GM19023 (cell line): Measurements from ENCODE around the gene RINL.

Source experiments
- ATAC-seq: cut with Tn5 transposase; IDR thresholded peaks from one replicate; pipeline ENCODE4 v1.9.1; 2021; ENCODE audit warnings: mild to moderate bottlenecking, moderate library complexity; ENCODE audit not compliant: unreplicated experiment

The RINL gene

DNA sequence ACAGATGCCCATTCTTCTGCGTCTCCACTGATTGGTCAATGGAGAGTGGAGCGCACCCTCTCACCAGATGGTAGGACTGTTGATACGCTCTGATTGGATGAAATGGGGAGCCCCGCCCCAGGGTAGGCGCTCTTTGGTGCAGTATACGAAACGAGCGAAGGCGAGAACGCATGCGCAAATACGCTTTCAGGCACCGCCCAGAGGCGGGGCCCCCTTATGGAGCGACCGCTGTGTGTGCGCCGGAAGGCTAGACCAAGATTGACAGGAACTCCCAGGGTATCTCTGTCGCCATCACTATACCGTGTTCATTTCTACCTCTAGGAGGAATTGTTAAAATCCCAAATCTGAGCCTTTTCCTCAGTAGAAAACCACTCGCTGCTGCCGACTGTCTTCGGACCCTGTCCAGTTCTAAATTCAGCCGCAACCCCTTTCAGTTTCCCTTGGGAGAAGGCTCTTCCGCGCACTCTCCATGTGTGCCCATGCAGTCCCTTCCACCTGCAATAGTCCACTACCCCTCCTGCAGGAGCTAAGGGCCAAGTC is 27.6 kb downstream of the RINL start:
- ATAC-seq, result peak; percentile 66

DNA sequence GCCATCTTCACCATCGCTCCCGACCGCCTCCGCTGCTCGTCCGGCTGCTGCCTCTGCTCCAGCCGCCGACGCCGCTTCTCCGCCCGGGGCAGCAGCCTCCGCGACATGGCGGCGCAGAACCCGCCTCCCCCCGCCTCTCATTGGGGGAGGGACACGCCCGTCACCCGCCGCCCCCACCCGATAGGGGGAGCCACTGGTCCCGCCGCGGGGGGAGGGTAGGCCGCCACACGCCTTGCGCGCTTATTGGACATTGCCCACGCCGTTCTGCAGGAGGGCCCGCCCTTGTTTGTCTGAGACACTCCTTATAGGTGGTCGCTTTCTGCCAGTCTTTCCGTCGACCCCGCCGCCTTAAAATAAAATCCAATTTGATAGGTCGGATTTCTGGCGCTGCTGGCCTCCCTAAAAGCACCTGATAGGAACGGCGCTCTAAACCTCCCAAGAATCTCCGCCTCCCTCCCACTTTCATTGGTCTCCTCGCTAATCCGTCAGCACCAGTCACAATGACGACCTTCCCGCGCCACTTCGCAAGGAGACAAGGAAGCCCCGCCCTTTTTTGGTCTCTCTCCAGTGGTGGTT is 28.1 kb downstream of the RINL start, which contains the start of gene HNRNPL:
TSS of gene HNRNPL (minus strand) at position 127 of the 576 bp plus-strand sequence. CDS start at position 107, 20 bp downstream.
- peak; percentile 61 for ATAC-seq

DNA sequence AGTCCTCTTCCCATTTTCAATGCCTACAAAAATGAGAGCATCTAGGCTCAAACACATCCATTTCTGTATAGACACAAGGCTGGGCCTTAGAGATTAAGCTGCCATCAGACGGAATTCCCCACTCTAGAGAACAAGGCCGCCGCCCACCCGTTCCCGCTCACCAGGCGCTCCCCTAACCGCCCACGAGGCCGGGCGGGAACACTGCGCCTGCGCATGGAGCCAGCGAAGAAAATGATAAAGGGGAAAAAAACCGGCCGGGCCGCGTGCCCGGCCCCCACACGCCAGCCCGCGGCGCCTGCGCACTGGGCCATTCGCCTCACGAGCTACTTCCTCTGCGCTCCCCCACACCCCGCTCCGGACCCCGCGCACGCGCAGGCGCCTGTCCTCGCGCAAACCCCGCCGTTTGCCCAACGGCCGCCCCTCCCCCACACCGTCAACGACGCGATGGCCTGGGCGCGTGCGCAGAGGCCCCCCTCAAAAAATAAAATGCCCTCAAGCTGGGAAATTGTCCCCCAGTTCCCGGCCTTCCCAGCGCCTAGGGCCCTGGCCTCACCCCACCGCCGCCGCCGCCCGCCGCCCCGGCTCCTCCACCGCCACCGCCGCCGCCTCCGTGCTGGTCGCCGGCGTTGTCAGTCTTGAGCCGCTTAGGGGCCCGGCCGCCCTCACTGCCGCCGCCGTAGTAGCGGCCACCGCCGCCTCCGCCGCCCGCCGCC is 28.8 kb downstream of the RINL start:
- peak; percentile 24 for ATAC-seq

DNA sequence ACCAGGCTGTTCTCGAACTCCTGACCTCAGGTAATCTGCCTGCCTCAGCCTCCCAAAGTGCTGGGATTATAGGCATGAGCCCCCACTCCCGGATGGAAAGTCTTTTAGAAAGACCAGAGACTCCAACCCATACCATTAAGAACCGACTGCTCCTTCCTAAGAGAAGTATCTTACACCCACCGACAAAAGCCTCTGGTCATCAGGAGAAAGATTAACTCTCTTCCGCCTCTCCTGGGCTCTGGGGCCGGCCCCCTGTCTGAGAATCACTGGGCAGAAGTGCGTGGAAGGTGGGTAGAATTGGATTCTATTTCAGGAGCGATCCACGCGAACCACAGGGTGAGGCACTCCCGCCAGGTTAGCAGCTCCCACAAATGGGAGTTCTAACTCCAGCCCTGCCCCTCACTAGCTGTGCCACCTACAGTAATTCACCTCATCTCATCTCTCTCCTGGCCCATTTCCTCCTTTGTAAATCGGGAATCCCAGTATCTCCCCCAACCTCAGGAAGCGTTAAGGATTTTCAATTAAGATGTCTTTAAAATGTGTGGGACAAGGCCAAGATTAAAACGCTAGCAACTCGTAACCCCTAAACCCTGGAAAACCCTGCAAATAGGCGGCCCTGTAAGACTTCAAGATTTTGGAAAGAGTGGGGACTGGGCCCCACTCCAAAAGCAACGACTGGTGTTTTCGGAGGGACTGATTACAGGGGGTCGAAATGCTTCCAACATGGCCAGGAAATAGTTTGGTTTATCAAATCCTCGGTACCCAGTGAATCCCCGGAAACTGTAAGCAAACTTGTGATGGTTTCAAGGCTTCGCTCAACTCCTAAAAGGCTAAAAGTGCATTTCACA is 29.6 kb downstream of the RINL start:
- no peak for ATAC-seq

DNA sequence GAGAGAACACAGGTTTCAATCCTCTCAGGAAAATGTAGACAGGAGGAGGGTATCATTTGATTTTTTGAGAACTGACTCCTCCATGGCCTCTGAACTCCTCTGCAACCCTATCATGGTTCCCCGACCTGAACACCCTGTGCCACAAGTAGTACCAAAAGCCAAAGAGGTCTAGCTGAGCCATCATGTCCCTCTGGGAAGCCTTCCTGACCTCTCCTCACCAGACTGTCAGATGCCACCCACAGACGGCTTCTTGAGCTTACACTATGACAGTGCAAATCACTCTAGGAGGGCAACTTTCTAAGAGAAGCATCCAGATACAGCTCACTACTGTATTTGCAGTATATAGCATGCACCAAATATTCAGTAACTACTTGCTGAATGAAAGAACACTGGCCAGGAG is 32.0 kb downstream of the RINL start:
- no peak for ATAC-seq

DNA sequence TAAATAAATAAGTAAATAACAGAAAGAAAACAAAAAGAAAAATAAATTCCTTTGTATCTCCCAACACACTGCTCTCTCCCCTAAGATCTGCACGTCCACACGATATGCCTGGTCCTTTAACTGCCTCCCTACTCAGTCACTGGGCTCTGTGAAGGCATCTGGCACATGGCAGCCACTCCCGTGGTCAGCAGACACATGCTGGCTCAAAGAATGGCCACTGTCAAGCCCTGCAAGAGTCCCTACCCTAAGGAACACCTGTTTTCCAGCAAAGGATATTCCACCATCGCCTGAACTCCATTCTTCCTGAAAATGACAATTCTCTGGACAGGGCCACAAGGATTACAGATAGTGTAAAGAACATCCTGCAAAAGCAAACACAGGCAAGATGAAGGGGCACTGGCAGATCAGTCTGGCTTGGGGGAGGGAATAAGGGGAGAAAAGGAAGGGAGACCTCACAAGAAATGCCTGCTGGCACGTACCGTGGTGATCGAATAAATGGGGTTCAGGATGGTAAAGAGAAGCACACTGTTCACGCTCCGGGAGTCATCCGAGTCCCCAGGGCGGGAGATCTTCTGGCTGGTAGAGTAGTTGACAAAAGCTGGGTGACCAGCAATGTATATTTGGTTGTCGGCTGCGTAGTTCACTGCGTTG is 32.6 kb downstream of the RINL start:
- no peak for ATAC-seq

DNA sequence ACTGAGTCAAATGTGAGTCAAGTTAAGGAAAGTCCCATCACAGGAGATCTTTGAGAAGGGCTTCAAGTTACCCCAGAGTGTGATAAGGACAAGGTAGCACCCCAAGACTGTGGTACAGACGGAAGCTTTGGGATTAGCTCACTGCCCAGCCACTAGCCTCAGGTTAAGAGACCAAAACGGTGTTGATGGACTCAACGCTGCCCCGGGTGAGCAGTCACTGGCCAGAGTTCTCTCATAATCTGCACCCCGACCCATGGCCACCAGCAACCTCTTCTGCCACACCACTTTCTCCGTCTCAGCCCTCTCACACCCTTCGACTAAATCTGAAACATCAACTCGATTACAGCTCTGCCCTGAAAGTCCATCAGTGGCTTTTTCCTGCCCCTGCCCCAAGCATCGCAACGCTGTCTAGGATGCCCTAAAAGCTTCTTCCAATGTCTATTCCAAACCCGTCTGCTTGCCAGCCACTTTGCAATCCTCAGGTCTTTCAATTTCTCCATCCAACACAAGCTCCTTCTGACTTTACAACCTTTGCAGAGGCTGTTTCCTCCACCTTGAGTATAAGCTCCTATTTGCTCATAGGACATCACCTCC is 33.9 kb downstream of the RINL start:
- no peak for ATAC-seq

DNA sequence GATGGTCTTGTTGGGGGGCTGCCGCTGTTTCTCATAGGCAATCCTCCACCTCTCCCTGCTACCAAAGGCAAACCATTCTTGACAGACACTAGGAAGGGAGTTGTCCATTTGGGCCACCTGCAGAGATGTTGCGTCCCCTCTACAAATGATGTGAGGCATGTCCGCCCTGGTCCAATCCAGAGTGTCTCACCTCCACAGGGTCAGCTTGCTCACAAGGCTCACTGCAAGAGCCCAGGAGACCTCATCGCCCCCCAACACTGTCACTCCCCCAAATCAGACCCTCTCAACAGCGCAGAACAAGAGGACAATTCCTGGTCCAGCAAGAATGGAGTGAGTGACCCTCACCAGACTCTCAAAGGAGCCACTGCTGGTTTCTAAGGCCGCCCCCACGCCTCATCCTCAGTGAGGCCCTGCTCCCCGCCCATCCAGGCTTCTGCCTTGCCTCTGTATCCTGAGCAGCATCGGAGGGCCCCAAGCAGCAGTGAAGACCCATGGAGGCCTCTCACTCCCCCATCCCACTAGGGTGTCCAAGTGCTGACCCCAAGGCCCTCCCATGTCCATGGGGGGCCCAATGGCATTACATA is 34.8 kb downstream of the RINL start:
- ATAC-seq, result no peak

DNA sequence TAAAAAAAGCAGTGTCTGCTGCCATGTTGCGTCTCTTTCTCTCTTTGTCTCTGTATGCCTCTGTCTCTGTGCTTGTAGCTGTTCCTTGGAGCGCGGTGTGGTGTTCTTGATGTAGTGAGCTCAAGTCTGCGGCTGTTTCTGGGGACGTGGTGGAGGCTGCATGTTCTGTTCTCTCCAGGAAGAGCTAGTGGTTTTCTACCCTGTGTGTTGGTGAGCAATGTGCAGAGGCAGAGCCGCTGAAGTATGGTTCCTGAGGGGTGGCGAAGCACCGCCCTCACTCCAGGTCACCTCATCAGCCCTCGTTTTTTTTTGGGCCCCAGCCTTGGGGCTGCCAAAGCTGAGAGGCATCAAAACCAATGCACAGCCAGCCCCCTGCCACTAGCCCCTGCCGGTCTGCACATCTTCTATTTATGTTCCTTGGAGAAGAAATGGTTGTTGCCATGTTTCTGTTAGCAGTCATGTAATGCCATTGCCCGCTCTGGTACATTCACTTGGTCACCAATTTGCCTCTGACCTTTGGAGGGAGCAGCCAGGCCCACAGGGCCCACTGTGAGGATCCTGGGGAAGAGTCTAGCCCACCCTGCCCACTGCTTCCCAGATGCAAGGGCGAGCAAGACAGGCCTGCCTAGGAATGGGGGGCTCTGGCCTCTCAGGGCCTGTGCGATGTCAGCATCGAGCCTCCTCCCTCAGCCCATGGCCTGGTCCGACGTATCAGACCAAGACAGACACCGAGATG is 35.5 kb downstream of the RINL start:
- ATAC-seq, result no peak

DNA sequence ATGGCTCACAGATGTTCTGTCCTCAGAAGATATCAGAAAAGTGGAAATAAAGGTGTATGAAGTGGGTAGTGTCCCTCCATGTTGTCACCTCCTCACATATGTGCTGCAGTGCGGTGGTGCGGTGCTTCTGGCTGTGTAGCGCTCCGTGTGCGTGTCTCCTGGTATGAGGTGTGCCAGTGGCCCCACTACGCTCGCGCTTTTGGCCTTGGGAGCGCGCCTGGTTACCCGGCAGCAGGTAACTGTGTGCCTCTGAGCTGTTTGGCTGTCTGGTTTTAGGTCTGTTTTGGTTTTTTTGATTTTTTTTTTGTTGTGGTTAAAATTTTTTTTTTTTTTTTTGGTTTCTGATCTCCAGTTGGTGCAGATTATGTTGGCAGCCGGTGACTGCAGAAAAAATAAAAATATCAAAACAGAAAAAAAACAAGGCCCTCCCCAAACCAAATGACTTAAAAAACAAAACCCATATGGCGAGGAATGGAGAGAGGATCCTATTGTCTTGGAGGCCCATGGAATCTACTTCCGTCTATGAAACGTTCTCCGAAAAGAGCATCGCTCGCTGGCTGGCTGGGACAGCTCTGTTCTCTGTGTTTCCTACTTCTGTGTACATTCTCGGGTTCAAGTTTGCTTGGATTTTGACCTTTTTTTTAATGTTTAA is 36.2 kb downstream of the RINL start:
- no peak for ATAC-seq

DNA sequence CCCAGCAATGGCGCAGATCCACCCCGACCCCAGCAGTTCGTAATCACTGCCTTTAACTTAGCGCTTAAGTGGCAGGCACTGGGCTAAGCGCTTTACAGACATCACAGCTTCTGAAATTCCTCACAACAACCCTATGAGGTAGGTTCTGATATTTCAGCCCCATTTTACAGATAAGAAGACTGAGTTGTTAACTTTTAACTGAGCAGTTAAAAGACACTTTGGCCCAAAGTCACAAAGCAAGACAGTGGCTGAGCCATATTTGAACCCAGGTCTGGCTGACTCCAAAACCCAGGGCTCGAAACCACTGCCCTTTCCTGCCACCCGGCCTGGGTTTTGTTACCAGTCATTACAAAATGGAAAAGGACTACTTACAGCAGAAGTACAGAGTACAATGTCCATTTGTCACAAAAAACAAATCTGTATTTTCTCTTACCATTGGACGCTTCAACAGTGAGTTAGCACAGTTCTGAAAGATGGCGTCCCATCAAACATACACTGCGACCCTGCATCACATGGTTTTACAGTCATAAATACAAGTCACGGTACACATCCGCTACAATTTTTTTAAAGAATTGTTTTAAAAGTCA is 36.8 kb downstream of the RINL start:
- ATAC-seq, result no peak

DNA sequence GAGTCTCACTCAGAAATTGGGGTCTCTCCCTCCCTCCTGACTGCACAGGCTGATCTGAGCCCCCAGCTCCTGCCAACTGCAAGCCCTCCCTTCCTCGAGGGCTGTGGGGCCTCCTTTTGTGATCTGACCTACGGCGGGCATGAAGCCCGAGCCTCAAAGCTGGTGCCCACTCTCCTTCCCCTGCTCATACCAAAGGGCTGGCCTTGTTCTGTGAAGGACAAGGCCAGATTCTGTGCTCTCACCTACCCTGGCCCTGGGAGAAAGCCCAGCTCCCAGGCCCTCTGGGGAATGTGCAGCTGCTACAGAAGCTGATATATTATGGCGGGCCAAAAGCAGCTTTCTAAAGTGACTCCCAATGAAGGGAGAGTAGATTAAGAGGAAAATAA is 37.5 kb downstream of the RINL start:
- ATAC-seq, result no peak

DNA sequence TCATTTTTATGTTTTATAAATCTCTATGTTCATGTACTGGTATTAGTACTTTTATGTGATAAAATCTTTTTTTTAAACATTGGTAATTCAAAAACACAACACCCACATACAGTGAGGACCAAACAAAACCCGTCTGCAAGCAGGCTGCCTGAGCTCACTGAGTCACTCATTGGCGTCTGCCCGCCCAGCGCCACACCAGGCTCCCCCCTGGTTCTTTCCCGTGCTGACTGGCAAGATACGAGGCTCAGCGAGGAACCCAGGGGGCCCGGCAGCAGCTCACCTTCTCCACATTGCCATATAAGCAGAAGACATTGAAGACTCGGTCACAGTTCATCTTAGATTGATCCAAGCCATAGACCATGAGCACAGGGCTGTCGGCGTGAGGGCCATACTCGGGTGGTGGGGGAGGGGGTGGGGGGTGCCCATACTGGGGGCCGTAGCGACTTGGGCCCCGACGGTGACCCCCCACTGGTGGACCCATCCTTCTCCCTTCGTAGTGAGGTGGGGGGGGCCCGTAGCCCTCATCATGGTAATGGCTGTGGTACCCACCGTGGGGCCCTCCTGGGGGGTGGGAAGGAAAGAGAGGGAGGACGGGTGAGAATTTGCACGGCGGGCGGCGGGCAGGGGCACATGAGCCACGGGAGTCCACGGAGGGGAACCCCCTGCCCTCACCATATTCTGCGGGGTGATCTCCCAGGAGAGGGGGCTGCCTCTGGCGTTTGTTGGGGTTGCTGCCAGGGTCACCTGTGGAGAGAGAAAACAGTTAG is 38.1 kb downstream of the RINL start:
- no peak for ATAC-seq

DNA sequence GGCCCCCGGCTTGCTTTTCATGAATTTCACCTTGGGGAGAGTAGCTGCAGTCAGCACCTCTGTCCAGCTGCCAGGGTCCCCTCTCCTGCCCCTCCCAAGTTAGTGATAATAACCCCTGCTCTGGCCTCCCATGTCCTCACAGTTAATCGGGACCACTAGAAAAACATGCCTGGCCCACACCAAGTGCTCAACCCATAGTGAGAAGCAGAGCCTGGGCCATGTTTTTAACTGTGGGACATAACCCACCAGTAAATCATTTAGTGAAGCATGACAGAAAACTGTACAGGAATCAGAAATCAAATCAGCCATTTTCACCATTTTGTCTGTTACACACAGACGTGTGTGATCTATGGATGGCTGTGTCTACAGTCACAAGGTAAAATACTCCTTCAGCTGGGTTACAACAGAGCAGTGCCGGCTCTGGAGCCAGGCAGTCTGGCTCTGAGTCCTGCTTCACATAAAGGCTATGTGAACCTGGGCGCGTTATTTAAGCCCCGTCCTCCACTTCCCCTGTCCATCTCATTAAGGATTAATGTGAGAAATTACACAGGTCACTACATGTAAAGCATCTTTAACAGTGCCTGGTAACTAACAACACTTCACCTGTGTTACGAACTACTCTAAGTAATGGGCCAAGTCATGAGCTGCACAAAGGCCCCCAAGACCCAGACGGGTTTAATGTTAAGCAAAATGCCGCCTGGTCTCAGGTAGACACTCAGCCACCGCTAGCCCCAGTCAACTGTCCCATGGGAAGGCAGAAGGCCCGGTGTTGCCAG is 38.9 kb downstream of the RINL start:
- no peak for ATAC-seq

DNA sequence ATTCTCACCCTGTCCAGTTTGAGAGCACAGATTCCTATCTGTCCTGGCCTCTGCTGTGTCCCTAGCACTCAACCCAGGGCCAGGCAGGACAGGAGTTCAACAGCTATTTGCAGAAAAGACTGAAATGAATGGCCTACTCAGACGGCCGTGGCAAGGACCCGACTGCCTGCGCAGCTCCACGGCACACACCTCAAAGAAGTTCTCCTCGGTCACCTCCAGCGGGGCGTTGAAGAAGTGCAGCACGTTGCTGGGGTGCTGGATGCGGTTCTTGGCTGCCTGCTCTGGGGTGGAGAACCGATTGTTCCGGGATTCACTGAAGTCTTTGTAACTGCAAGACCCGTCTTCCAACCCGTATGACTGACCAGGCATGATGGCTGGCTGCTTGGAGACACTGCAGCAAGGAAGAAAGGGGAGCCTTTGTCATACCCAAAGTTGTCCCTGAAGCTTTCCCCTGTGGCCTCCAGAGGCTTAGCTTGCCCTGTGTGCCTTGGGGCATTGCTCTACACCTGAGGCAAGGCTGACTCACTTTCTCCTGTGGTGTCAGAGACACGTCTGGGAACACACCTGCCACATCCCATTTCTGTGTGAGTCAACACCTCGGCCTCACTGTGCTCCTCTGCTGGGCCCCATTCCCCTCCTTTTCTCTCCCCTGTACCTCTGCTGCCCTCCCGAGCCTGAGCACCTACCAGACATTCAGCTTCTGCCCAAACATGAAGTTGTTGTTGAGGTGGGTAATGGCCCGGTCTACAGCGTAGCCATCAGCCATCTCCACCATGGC is 39.7 kb downstream of the RINL start:
- no peak for ATAC-seq

DNA sequence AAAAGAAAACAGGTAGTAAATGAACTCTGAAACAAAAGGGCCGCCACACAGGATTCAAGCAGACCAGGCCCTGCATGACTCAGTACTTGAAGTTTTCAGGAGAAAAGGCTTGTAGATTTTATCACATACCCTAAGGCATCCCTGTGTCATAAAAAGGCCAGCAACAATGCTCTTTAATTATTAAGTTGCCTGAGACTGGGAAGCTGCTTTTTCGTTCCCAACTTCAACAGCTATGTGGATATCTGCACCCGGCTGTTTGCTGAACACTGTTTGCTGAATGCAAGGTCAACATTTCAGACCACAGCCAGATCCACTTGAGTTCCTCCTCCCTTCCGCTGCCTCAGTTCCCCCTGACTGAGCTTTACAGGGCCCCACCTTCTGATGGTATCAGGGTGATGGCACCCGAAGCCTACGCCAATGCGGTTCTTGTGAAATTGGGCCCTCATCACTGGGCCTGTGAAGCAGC is 40.4 kb downstream of the RINL start:
- ATAC-seq, result no peak
